Immature natural killer cell (primary cell): Measurements from ENCODE around the gene GNA12. TPM values are rescaled to one million over a fixed set of nuclear protein-coding genes. Genes with fewer than 3 reads are reported as not detected.

Experiments
- DNase-seq, 3 donors: peaks; one replicate each; pipeline ENCODE4 v3.0.0; 2022; ENCODE audit warnings: mixed read lengths in 1 of 3
- H3K27ac Mint-ChIP-seq, 6 donors: one replicate each; pipeline ENCODE4 v1.8.0; 2020; ENCODE audit warnings: mixed read lengths in 6 of 6, mild to moderate bottlenecking in 5 of 6, inconsistent platforms in 4 of 6, moderate library complexity in 3 of 6
- H3K27me3 Mint-ChIP-seq, 3 donors: one replicate each; pipeline ENCODE4 v1.8.0; 2020 to 2021; ENCODE audit warnings: low read depth in 3 of 3, mild to moderate bottlenecking in 3 of 3, mixed read lengths in 3 of 3, moderate library complexity in 3 of 3, inconsistent platforms in 1 of 3
- H3K36me3 Mint-ChIP-seq, 3 donors: one replicate each; pipeline ENCODE4 v1.8.0; 2020; ENCODE audit warnings: mixed read lengths in 3 of 3, inconsistent platforms in 2 of 3, mild to moderate bottlenecking in 2 of 3
- H3K4me1 Mint-ChIP-seq, 2 donors: one replicate each; pipeline ENCODE4 v1.8.0; 2020; ENCODE audit warnings: inconsistent platforms in 2 of 2, mild to moderate bottlenecking in 2 of 2, mixed read lengths in 2 of 2, moderate library complexity in 1 of 2
- H3K4me3 Mint-ChIP-seq, 5 donors: one replicate each; pipeline ENCODE4 v1.8.0; 2020; ENCODE audit warnings: mild to moderate bottlenecking in 5 of 5, mixed read lengths in 5 of 5, inconsistent platforms in 3 of 5, moderate library complexity in 3 of 5
- H3K9me3 Mint-ChIP-seq, 6 donors: one replicate each; pipeline ENCODE4 v1.8.0; 2020; ENCODE audit warnings: mild to moderate bottlenecking in 6 of 6, mixed read lengths in 6 of 6, inconsistent platforms in 4 of 6, moderate library complexity in 3 of 6
- polyA plus RNA-seq, 3 donors: library from polyadenylated mRNA; unstranded; fragments of 300-500 nt; fragmentation: Illumina TruSeq; gene quantifications; one replicate each; pipeline ENCODE4 v1.2.3, GENCODE V29; 2021

GNA12 gene
- polyA plus RNA-seq, 3 donors from 2014 or later, result 4.7 to 6.1 (median 4.8) TPM

DNA sequence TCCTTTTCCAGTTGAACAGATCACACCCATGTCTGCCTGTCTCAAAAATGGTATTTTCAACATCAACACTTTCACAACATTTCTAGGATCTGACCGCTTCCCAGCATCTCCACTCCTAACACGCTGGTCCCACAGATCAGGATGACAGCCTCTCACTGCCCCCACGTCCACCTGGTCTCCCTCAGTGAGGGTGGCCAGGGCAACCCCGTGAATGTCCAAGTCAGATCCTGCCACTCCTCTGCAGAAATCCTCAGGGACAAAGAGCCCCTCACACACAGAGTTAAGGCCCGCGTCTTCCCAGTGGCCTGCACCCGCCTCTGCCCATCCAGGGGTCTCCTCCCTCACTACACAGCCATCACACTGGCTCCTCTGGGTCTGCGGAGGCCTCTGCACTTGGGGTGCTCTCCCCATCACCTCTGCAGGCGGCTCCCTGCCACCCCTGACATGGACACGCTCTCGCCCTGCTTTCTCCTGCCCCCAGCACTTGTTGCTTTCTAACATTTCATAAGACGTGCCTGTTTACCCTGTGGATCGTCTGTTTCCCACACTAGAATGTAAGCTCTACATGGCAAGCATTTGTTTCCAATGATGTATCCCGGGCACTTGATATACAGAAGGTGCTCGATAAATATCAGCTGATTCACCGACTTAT lies 20.0 kb downstream of the GNA12 start:
- DNase-seq, result no peak
- H3K27ac Mint-ChIP-seq, result no peak overlapping the region
- peaks cover 0 to 5% (median 4%) of the 10 kb centered on the region in 3 donors for H3K27me3 Mint-ChIP-seq
- H3K4me1 Mint-ChIP-seq, result peaks cover 18 to 26% of the 10 kb centered on the region in 2 donors
- H3K9me3 Mint-ChIP-seq, result no peaks in the 10 kb centered on the region
- peaks cover 0 to 8% (median 0%) of the 10 kb centered on the region in 3 donors for H3K36me3 Mint-ChIP-seq
- no peak overlapping the region for H3K4me3 Mint-ChIP-seq

GRCh38 chr7:2823130-2823529 lies 21.0 kb downstream of the GNA12 start:
- H3K4me1 Mint-ChIP-seq, result peaks cover 18 to 26% of the 10 kb centered on the region in 2 donors
- DNase-seq, result no peak
- no peak overlapping the region for H3K27ac Mint-ChIP-seq
- H3K4me3 Mint-ChIP-seq, result no peak overlapping the region
- H3K27me3 Mint-ChIP-seq, result peaks cover 0 to 5% (median 4%) of the 10 kb centered on the region in 3 donors
- peaks cover 0 to 8% (median 0%) of the 10 kb centered on the region in 3 donors for H3K36me3 Mint-ChIP-seq
- no peaks in the 10 kb centered on the region for H3K9me3 Mint-ChIP-seq

DNA sequence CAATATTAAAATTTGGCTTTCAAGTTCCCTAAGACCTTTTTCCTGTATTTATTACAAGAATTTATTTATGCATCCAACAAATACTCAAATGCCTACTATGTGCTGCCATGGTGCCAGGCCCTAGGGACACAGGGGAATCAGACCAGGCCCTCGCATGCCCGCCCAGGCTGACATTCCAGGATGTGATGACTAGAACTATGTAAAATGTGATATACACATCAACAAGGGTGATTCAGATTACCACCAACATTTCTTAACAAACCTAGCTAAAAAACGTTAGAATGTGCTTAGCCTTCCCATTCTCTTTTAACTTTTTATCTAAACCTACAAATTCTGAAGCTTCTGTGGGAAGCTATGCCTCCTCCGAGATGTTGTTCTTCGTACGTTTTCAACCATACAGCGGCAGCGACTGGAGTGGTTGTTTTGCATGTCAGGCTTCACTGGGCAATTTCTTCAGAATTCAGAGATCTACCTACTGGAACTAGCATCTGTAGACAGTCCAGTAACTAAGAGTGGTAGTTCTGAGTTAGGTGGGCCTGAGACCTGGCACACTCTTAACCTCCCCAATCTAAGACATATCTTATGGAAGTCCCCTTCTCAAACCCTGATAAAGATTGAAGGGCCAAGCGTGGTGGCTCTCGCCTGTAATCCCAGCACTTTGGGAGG lies 22.1 kb downstream of the GNA12 start:
- Mint-ChIP-seq H3K27me3 (peaks cover 0 to 5% (median 4%) of the 10 kb centered on the region in 3 donors), H3K27ac (no peak overlapping the region), H3K4me3 (no peak overlapping the region), H3K4me1 (peaks cover 17 to 18% of the 10 kb centered on the region in 2 donors), H3K9me3 (no peaks in the 10 kb centered on the region), H3K36me3 (peaks cover 0 to 4% (median 0%) of the 10 kb centered on the region in 3 donors)
- no peak for DNase-seq

- no peak for DNase-seq
- H3K9me3 Mint-ChIP-seq, result no peaks in the 10 kb centered on the region
- H3K27me3 Mint-ChIP-seq, result peaks cover 0 to 7% (median 4%) of the 10 kb centered on the region in 3 donors
- H3K4me1 Mint-ChIP-seq, result peaks cover 17 to 18% of the 10 kb centered on the region in 2 donors
- no peak overlapping the region for H3K27ac Mint-ChIP-seq
- no peak overlapping the region for H3K4me3 Mint-ChIP-seq
- peaks cover 0 to 4% (median 0%) of the 10 kb centered on the region in 3 donors for H3K36me3 Mint-ChIP-seq
Measured at GRCh38 chr7:2821161-2821841, 22.8 kb downstream of the GNA12 start.

GRCh38 chr7:2820508-2820934 lies 23.6 kb downstream of the GNA12 start:
- no peak overlapping the region for H3K4me3 Mint-ChIP-seq
- H3K27me3 Mint-ChIP-seq, result peaks cover 0 to 7% (median 6%) of the 10 kb centered on the region in 3 donors
- peaks cover 0 to 4% (median 0%) of the 10 kb centered on the region in 3 donors for H3K36me3 Mint-ChIP-seq
- DNase-seq, result no peak
- no peak overlapping the region for H3K27ac Mint-ChIP-seq
- H3K4me1 Mint-ChIP-seq, result peaks cover 17 to 20% of the 10 kb centered on the region in 2 donors
- H3K9me3 Mint-ChIP-seq, result no peaks in the 10 kb centered on the region

GRCh38 chr7:2819954-2820397 lies 24.1 kb downstream of the GNA12 start:
- Mint-ChIP-seq H3K9me3 (no peaks in the 10 kb centered on the region), H3K4me1 (peaks cover 14 to 16% of the 10 kb centered on the region in 2 donors), H3K36me3 (peaks cover 0 to 4% (median 0%) of the 10 kb centered on the region in 3 donors), H3K27ac (peak overlapping the region in 1 of 6 donors; percentile 60), H3K4me3 (no peak overlapping the region), H3K27me3 (peaks cover 0 to 7% (median 6%) of the 10 kb centered on the region in 3 donors)
- DNase-seq, result no peak

GRCh38 chr7:2819161-2819953 lies 24.8 kb downstream of the GNA12 start:
- Mint-ChIP-seq H3K36me3 (peaks cover 0 to 4% (median 0%) of the 10 kb centered on the region in 3 donors), H3K27me3 (peaks cover 0 to 6% (median 4%) of the 10 kb centered on the region in 3 donors), H3K4me1 (peaks cover 7 to 10% of the 10 kb centered on the region in 2 donors), H3K4me3 (no peak overlapping the region), H3K9me3 (no peaks in the 10 kb centered on the region), H3K27ac (no peak overlapping the region)
- DNase-seq, result no peak

DNA sequence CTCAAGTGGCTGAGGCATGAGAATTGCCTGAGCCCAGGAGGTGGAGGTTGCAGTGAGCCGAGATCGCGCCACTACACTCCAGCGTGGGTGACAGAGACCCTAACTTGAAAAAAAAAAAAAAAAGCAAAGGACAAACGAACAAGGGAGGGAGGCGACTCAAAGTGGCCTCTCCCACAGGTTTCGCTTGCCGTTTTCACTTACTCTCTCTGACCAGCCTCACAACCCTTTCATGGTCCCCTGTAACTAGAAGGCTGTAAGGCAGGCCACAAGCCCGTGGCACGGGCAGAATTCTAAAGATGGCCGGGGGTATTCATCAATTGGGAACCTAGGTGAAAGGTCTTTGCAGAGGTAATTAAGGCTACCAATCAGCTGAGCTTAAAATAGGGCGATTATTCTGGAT lies 25.5 kb downstream of the GNA12 start:
- peaks cover under 1 to 4% of the 10 kb centered on the region in 2 donors for H3K4me1 Mint-ChIP-seq

DNA sequence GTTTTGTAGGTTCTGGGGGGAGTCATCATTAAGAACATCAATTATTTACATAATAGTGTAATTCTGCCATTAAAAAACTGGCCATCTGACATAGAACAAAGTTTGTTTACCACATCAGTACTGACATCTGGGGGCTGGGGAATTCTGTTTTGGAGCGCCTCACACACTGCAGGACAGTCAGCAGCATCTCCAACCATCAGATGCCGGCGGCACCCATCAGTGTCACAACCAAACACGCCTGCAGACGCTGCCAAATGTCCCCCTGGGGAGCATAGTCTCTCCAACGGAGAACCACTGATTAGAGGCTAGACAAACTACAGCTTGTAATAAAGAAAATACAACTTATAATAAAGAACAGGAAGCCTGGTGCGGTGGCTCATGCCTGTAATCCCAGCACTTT lies 26.0 kb downstream of the GNA12 start:
- Mint-ChIP-seq H3K4me3 (no peak overlapping the region), H3K36me3 (peaks cover 0 to 7% (median 4%) of the 10 kb centered on the region in 3 donors), H3K9me3 (no peaks in the 10 kb centered on the region), H3K27ac (no peak overlapping the region), H3K4me1 (peaks cover 0 to 4% of the 10 kb centered on the region in 2 donors), H3K27me3 (peaks cover 0 to 10% (median 4%) of the 10 kb centered on the region in 3 donors)
- DNase-seq, result no peak

More for the DNA sequence above, 25.5 kb downstream of the GNA12 start:
- peaks cover 0 to 7% (median 4%) of the 10 kb centered on the region in 3 donors for H3K27me3 Mint-ChIP-seq
- DNase-seq, result no peak
- H3K4me3 Mint-ChIP-seq, result no peak overlapping the region
- H3K36me3 Mint-ChIP-seq, result peaks cover 0 to 4% (median 3%) of the 10 kb centered on the region in 3 donors
- H3K9me3 Mint-ChIP-seq, result no peaks in the 10 kb centered on the region
- H3K27ac Mint-ChIP-seq, result no peak overlapping the region

- no peaks in the 10 kb centered on the region for H3K9me3 Mint-ChIP-seq
- H3K27ac Mint-ChIP-seq, result peak overlapping the region in 1 of 6 donors; percentile 20
- H3K27me3 Mint-ChIP-seq, result peaks cover 0 to 10% (median 4%) of the 10 kb centered on the region in 3 donors
- no peak for DNase-seq
- peaks cover 0 to 4% of the 10 kb centered on the region in 2 donors for H3K4me1 Mint-ChIP-seq
- H3K4me3 Mint-ChIP-seq, result no peak overlapping the region
- H3K36me3 Mint-ChIP-seq, result peaks cover 0 to 7% (median 4%) of the 10 kb centered on the region in 3 donors
Measured at GRCh38 chr7:2817456-2817855, 26.7 kb downstream of the GNA12 start.

DNA sequence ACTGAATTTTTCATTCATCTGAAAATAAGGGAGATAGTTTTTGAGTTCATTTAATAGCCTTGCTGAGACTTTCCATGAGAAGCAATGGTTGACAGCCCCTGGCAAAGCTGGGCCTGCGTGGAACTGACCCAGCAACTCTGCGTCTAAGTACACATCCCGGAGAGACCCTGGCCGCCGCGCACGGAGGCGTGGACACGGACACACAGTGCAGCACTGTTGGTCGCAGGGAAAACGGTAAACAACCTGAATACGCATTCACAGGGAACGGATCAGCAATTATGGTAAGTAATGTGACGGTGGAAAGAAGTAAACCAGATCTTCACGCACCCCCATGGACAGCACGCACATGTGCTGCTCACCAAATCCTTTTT lies 28.2 kb downstream of the GNA12 start:
- Mint-ChIP-seq H3K27ac (no peak overlapping the region), H3K27me3 (peaks cover 0 to 6% (median 4%) of the 10 kb centered on the region in 3 donors), H3K9me3 (no peaks in the 10 kb centered on the region), H3K4me1 (peaks cover 0 to 3% of the 10 kb centered on the region in 2 donors), H3K36me3 (peaks cover 0 to 7% (median 4%) of the 10 kb centered on the region in 3 donors), H3K4me3 (no peak overlapping the region)
- DNase-seq, result no peak

- no peaks in the 10 kb centered on the region for H3K9me3 Mint-ChIP-seq
- peaks cover 0 to 3% of the 10 kb centered on the region in 2 donors for H3K4me1 Mint-ChIP-seq
- H3K27me3 Mint-ChIP-seq, result peaks cover 2 to 9% (median 4%) of the 10 kb centered on the region in 3 donors
- no peak overlapping the region for H3K4me3 Mint-ChIP-seq
- H3K27ac Mint-ChIP-seq, result no peak overlapping the region
- peaks cover 0 to 7% (median 4%) of the 10 kb centered on the region in 3 donors for H3K36me3 Mint-ChIP-seq
- DNase-seq, result no peak
Measured at GRCh38 chr7:2814946-2815874, 28.9 kb downstream of the GNA12 start.
